Brain pericyte (primary cell): ENCODE data around the gene MAGT1.
A peak's percentile ranks its signal among the peaks of the same experiment; 100 is the strongest.
"Not testable (repeated sequence)": the region's sequence is repeated elsewhere in the genome, so short reads cannot be mapped to it uniquely, and the experiment has no call there.

Experiments
- DNase-seq: peaks from one replicate; pipeline ENCODE4 v3.0.0-alpha.2; 2012; ENCODE audit warnings: low read depth, low spot score

The MAGT1 gene

DNA sequence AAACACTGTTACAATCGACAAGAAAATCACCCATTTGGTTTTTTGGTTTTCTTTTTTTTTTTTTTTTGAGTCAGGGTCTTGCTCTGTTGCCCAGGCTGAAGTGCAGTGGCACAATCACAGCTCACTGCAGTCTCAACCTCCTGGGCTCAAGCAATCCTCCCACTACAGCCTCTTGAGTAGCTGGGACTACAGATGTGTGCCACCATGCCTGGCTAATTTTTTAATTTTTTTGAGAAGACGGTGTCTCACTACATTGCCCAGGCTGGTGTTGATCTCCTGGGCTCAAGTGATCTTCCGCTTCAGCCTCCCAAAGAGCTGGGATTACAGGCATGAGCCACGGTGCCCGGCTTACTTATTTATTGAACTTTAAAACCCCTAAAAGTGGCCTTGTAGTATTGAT lies 63.7 kb downstream of the MAGT1 start:
- not testable (repeated sequence) for DNase-seq

DNA sequence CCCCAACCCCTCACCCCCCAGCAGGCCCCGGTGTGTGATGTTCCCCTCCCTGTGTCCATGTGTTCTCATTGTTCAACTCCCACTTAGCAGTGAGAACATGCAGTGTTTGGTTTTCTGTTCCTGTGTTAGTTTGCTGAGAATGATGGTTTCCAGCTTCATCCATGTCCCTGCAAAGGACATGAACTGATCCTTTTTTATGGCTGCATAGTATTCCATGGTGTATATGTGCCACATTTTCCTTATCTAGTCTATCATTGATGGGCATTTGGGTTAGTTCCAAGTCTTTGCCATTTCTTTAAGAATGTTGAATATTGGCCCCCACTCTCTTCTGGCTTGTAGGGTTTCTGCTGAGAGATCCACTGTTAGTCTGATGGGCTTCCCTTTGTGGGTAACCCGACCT lies 73.2 kb downstream of the MAGT1 start:
- not testable (repeated sequence) for DNase-seq

DNA sequence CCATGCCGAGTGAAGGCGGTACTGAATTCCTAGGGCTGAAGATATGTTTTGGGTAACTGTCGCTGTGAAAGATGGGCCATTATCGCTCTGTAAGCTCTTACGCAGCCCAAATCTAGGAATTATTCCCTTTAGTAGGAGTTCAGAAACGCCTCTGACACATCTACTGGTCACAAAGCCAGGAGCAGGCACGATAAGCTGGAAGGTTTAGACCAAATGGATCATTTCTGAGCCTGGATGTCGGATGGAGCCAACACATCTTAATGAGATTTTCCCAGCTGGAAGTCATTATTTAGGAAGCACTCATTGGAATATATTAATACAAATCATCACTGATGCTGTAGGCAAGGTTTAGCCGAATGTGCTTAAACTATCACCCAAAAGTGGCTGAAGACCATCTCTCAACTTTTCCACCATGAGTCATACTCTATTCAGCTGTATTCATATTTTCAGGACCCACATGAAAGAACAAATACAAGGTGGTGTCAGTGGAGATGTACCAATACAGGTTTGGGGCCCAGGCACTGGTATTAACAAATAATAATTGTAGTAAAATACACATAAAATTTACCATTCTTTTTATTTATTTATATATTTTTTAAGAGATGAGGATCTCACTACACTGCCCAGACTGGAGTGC lies 75.0 kb downstream of the MAGT1 start:
- DNase-seq = no peak

DNA sequence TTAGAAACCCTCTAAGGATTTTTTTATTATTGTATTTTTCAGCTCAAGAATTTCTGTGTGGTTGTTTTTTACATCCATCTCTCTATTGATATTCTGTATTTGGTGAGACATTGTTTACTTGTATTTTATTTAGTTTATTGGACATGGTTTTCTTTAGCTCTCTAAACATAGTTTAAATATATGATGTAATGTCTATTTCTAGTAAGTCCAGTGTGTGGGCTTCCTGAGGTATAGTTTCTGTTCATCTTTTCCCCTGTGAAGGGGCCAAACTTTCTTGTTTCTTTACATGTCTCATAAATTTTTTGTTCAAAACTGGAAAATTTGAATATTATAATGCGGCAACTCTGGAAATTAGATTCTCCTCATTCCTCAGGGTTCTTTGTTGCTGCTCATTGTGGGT lies 81.0 kb downstream of the MAGT1 start:
- no peak for DNase-seq

DNA sequence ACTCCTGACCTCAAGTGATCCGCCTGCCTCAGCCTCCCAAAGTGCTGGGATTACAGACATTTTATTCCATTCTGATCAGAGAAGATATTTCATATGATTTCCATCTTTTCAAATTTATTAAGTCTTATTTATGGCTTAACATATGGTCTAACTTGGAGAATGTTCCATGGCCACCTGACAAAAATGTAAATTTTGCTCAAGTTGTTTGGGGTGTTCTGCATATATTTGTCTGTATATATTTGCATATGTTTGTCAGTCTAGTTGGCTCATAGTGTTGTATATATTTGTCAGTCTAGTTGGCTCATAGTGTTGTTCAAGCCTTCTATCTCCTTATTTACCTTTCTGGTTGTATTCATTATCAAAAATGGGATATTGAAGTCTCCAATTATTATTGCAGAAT lies 93.0 kb downstream of the MAGT1 start:
- no peak for DNase-seq

DNA sequence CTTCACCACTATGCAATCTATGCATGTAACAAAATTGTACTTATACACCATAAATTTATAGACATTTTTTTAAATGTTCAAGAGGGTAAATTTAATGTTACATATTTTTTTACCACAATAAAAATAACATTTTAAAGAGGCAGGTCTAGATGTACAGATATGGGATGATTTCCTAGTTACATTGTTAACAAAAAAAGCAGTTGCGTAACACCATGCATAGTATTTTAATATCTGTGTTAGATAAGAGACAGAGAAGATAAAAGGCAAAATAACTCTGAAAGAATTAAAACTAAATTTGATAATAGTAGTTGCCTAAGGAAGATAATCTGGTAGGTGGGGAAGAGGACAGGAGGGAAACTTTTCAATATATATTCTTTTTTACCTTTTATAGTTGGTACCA lies 100.1 kb downstream of the MAGT1 start:
- no peak for DNase-seq

DNA sequence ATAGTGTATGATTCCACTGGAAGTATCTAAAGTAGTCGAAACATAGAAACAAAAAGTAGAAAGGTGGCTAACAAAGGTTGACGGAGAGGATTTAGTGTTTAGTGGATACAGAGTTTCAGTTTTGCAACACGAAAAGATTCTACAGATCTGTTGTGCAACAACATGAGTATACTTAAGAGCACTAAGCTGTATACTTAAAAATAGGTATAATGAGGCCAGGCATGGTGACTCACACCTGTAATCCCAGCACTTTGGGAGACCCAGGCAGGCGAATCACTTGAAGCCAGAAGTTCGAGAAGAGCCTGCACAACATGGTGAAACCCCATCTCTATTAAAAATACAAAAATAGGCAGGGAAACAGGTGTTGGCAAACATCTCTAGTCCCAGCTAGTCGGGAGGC lies 101.3 kb downstream of the MAGT1 start:
- DNase-seq = no peak

DNA sequence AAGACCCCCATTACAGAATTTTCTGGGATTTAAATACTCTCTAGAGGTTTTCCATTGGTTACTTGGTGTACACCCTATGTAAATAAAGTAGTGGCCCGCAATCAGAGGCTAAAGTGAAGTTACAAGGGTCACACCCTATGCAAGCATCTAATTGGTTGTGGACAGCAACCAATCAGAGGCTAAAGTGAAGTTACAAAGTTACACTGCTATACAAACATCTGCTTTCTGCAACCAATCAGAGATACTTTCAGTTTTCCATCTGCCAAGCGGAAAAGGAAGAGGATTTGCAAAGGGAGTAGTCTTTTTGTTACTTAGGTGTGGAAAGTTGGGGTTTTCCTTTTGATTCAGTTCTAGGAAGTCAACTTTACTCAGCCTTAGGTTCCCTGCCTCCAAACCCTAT lies 107.2 kb downstream of the MAGT1 start:
- DNase-seq = no peak

DNA sequence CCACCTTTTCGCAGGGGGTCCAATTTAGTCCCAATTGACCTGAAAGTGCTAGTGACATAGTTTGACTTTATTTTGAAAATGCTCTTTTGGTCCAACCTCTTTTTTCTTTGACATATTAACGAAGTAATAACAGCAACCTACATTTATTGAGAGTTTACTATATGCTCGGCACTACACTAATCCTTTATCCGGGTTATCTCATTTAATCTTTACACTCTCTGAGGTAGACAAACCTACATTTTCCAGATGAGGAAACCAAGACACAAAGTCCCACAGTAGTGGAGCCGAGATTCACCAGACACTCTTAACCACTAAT lies 108.9 kb downstream of the MAGT1 start:
- no peak for DNase-seq

DNA sequence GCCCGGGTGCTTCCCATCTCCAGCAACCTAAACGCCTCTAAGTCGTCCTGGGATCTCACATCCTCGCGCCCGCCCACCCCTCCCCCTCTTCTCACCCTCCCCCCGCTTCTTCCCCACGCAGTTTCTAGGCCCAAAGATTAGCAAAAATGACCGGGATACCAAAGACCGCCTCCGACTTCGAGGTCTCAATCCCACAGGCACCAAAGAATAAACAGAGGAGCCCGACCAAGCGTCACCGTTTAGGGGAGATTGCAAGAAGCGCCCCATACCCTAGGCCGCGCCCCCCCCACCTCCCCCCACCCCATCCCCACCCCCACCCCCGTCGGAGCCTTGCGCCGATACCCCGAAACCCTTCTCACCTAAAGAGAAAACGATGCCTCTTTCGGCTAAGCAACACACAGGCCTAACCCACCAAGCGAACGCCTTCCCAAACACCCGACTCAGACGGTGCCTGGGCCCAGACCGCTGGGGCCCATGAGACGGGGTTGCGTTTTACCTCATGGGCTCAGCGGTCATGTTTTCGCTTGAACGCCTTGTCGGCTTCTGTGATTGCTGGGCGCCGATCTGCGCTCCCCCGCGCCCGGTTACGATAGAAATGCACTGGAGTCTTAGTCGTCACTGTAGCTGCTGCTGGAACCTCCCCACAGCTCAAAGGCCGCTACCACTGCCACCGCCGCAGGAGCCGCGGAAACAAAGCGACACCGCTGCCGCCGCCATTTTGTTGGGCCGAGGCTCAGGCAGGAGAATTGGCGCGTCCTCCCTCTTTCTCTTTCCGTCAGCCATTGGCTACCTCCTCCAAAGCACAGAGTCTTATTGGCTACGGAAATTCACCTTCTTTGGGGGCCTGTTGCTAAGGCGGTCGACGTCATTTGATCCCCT lies 109.5 kb downstream of the MAGT1 start, which contains the start of gene ATRX:
Gene ATRX, minus strand, starts transcription at position 731 of the 879 bp plus-strand sequence. Its CDS starts 215 bp downstream, at position 516.
- DNase-seq = peak; percentile 32

DNA sequence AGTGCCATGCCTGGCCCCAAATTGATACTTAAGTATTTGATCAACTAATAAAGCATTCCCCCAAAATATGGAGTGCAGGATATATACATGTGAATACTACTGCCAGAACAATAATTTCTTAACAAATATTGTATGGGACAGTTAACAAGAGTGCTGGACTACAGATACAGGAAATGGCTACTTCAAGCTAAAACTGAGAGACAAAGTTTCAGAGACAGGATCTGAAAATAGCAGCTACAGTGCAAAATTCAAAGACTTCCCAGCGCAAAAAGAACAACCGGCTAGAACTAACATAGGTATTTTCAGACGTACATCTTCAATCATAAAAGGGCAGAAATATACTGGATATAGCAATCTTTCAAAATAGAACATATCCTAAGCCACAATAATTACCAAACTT lies 115.5 kb downstream of the MAGT1 start:
- DNase-seq = no peak

DNA sequence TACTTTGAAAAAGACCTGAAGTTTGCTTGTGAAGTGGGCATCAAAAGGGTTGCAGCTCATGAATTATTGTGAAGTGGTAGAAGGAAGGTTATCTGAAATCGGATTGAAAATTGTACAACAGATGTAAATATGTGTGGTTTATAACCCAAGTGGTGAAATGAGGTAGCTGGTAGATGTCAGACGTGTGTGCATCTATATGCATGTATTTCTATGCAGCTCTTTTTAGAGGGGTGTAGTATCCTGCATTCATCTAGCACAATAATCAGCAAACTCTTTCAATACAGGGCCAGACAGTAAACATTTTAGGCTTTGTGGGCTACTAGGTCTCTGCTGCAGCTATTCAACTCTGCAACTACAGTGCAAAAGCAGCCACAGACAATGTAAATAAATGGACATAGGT lies 118.6 kb downstream of the MAGT1 start:
- DNase-seq = no peak
